ENCODE data around the gene CNOT3.

- no peak for TF ChIP-seq ARNTL (CRISPR knock-in tag; IDR thresholded peaks at IDR 0.05; ENCODE audit: borderline replicate concordance, low read depth)
- TF ChIP-seq BACH2 (CRISPR knock-in tag; IDR thresholded peaks at IDR 0.05; ENCODE audit: borderline replicate concordance): no peak
- TF ChIP-seq ZFP3 (CRISPR knock-in tag; IDR thresholded peaks at IDR 0.05): no peak
- no peak for TF ChIP-seq TOX (CRISPR knock-in tag; IDR thresholded peaks at IDR 0.05; ENCODE audit: borderline replicate concordance)
- no peak for TF ChIP-seq PPARA (CRISPR knock-in tag; IDR thresholded peaks at IDR 0.05; ENCODE audit: borderline replicate concordance)
- no peak for TF ChIP-seq PATZ1 (CRISPR knock-in tag; IDR thresholded peaks at IDR 0.05; ENCODE audit: borderline replicate concordance)
- no peak for TF ChIP-seq RARB (CRISPR knock-in tag; IDR thresholded peaks at IDR 0.05)
- TF ChIP-seq ZFP30 (CRISPR knock-in tag; IDR thresholded peaks at IDR 0.05): no peak
- no peak for TF ChIP-seq ZNF8 (CRISPR knock-in tag; IDR thresholded peaks at IDR 0.05)
- TF ChIP-seq POU6F1 (CRISPR knock-in tag; IDR thresholded peaks at IDR 0.05; ENCODE audit: borderline replicate concordance, low read depth): no peak
- TF ChIP-seq OSR1 (CRISPR knock-in tag; IDR thresholded peaks at IDR 0.05): no peak
- TF ChIP-seq TCF4 (CRISPR knock-in tag; IDR thresholded peaks at IDR 0.05; ENCODE audit: borderline replicate concordance): no peak
- TF ChIP-seq ISL1 (CRISPR knock-in tag; IDR thresholded peaks at IDR 0.05): no peak
- no peak for TF ChIP-seq CSDC2 (CRISPR knock-in tag; IDR thresholded peaks at IDR 0.05)
Measured at GRCh38 chr19:54114340-54115108, 23.0 kb upstream of the CNOT3 start.

All from SK-N-SH treated with all-trans-retinoic acid at 6 μM for 48 hours (cell line).